Middle frontal gyrus (tissue), 1 donor: ENCODE results near the gene MOB3B.

Source experiments
- DNase-seq: peaks from one replicate; pipeline ENCODE4 v3.0.0-alpha.2; 2015; ENCODE audit warnings: low spot score; ENCODE audit errors: extremely low spot score

The MOB3B gene

DNA sequence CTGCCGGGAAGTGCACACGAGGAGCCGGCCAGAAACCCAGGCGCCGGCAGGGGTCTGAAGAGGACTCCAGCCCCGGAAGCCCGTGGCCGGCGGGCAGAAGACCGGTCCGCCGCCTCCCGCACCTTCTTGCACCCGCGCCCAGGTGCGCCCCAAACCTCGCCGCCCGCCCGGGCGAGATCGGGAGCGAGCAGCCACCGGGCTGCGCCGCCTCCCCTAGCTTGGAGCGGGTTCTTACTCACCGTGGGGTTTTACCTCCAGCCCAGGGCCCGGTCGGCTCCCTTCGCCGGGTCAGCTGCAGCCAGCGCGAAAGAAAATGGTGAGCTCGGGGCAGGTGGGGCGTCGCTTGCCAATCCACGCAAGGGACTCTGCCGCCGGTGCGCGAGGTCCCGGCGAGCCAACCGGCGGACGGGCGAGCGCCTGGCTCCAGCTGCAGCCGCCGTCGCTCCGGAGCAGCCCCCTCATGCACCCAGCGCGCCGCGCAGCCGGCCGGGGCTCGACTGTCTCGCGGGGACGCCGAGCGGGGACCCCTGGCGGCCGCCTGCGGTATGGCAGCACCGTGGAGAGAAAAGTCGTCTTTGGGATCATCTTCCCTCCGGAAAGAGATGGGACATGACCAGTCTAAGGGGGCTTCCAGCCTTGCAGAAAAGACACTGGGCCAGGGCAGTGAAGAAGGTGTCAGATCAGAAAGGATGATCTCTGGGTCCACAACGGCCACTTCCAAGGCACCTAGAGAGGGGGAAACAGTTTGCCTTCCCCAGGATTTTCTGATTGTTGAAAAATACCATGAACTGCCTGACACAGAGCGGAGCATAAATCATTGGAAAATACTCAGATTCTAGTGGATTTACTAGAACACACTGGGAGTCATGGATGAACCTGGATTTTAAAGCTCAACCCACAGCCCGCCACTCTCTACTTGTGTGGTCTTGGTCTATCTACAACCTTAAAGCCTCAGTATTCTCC, at the start of gene MOB3B:
TSS of gene MOB3B (minus strand) at position 499 of the 963 bp plus-strand sequence. CDS start 74,264 bp downstream, outside the sequence.
- DNase-seq, result peak; percentile 79

DNA sequence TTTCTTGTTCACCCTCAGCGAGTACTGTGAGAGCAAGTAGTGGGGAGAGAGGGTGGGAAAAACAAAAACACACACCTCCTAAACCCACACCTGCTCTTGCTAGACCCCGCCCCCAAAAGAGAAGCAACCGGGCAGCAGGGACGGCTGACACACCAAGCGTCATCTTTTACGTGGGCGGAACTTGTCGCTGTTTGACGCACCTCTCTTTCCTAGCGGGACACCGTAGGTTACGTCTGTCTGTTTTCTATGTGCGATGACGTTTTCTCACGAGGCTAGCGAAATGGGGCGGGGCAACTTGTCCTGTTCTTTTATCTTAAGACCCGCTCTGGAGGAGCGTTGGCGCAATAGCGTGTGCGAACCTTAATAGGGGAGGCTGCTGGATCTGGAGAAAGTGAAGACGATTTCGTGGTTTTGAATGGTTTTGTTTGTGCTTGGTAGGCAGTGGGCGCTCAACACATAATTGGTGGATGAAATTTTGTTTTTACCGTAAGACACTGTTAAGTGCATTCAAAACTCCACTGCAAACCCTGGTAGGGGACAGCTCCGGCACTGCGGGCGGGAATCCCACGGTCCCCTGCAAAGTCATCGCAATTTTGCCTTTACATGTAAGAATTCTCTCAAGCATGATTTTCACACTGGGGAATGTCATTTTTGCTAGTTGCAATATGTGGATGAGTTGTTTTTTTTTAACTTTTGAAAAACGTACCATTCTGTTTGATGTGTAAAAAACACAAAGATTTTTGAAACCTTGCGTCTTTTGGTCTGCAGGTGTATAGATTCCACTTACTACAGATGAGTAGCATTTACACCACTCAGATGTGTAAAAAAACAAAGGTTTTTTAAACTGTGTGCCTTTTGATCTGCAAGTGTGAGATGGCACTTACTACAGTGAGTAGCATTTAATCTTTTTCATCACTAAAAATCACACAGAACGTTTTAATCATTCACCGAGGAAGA, 44.3 kb upstream of the MOB3B start:
- peak; percentile 96 for DNase-seq

DNA sequence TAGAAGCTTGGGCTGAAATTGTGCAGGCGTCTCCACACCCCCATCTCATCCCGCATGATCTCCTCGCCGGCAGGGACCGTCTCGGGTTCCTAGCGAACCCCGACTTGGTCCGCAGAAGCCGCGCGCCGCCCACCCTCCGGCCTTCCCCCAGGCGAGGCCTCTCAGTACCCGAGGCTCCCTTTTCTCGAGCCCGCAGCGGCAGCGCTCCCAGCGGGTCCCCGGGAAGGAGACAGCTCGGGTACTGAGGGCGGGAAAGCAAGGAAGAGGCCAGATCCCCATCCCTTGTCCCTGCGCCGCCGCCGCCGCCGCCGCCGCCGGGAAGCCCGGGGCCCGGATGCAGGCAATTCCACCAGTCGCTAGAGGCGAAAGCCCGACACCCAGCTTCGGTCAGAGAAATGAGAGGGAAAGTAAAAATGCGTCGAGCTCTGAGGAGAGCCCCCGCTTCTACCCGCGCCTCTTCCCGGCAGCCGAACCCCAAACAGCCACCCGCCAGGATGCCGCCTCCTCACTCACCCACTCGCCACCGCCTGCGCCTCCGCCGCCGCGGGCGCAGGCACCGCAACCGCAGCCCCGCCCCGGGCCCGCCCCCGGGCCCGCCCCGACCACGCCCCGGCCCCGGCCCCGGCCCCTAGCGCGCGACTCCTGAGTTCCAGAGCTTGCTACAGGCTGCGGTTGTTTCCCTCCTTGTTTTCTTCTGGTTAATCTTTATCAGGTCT, 43.5 kb upstream of the MOB3B start, which contains the start of gene C9orf72:
TSS of gene C9orf72 (minus strand) at position 564 of the 716 bp plus-strand sequence. CDS start 6,361 bp downstream, outside the sequence.
- peak; percentile 15 for DNase-seq

DNA sequence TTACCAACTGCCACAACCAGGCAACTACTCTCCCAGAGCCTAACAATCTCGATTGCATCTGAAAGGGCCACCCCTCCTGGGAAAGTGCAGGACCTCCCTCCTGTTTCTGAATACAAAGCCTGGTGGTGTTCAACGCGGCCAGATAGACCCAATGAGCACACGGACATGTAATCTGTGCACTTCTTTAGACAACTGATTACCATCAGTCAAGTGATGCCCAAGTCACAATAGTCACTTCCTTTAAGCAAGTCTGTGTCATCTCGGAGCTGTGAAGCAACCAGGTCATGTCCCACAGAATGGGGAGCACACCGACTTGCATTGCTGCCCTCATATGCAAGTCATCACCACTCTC, 42.9 kb upstream of the MOB3B start:
- no peak for DNase-seq

DNA sequence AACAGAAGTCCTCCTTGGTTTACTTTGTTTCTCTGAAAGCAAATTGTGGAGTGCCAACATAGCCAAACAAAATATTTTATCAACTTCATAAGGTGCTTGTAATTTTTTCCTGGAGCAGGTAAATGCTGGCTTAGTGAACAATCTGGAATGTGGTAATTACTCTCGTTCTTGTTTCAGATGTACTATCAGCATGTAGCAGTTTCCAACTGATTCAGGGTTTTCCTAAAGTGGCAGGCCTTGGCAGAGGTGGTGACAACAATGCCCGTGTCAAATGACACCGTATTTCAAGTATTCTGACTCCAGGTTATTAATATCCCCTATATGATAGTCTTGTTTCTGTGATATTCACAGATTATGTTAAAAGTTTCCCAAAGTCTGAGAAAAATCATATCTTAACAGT, 42.4 kb upstream of the MOB3B start:
- DNase-seq, result no peak

DNA sequence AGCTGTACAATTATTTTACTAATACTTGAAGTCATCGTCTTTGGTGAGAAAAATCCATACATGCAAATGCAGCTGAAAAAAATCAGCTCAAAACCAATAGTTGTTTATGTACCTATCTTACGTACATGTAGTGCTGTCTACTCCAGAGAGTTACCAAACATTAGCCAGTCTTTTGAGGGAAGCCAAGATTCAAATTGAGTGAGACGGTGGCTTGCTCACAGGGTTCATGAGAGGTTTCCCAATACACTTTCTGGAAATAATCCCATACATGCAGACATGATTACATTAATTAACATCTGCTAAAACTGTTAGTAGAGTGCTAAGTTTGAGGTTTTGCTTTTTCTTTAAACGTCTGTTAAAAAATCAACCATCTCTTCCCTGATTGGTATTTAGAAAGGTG, 41.4 kb upstream of the MOB3B start:
- DNase-seq, result no peak

DNA sequence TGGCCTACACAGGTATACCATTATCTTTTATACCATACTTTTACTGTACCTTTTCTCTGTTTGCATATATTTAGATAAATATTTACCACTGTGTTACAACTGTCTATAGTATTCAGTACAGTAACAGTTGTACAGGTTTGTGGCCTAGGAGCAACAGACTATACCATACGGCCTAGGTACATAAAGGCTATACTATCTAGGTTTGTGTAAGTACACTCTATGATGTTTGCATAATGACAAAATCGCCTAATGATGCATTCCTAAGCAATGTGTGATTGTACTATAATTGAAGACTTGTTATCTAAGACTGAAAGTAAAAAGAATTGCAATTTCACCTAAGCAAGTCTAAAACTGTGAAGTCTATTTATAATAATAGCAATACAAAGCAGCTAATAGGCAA, 39.8 kb upstream of the MOB3B start:
- DNase-seq, result no peak

DNA sequence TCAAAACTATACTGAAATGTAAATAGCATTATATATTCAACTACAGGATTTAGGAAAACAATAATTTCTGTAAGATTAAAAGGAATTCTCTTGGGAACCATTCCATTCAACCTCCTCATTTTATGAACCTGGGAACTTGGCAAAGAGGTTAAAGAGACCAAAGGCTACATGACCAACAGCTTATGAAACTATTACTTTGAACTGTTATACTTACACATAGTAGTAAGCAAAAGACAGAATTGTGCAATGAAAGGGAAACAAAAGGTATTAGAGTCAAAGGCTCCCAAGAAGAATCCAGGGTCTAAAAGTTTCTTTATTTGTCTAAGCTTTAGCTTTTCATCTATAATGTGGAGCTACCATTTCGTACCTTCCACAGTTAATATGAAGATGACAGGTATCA, 36.5 kb upstream of the MOB3B start:
- DNase-seq, result no peak

DNA sequence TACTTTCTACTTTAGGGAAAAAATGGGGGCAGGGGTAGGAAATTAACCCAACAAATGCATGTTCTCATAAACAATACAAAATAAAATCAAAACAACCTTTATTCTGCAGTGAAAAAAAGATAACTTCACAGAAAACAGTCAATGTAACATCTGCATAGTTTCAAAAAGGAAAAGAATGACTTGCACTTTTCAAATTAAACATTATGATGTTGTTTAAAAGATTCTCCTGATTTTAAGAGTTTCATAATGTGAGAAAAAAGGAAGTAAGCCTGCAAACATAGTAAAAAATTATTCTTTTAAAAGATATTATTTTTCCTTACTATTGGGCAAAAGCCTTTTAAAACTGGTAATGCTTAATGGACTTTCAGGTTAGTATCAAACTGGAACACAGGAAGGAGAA, 36.1 kb upstream of the MOB3B start:
- DNase-seq, result no peak

DNA sequence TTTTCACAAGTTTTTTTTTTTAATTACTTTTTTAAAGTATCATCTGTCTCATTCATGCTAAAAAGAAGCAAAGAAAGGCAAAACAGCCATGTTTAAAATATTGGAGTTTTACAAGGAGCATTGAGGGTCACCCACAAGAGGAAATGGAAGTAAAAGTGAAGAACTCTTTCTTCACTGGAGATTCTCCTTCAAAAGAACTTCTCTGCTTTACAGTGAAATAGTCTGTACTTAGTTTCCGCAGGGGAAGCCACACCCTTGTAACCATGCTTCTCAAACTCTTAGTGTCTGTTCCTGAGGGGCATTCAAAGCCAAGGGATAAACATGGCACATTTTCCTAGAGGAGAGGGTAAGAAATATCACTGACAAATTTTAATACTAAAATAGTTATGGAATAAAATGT, 35.1 kb upstream of the MOB3B start:
- DNase-seq, result no peak

DNA sequence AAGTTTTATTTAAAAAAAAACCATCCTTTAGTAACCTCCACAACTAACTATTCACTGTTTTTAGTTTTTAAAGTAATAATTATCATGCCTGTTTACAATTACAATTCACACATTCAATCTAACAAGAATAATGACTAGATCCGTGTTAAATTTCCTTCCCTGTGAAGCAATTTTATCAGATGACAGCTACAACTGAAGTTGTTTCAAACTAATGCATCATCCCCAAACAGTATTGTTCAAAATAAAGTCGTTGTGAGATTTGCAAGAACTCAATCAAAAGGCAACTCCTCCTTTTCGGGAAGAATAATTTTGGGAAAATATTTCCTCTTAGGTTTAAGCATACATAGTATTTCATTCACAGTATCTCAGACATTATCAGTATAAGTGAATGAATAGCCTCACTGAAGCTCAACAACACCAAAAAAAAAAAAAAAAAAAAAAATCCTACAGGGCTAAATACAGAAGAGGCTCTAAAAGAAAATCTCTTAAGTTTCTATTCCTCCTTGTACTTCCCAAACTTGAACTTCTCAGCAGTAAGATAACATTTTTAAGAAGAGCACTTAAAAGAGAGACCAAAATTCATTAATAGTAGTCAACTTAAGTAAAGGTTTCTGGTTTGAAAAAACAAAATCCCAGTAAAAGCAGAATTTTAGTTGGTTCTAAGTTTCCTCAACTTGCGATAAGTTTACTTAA, 34.3 kb upstream of the MOB3B start:
- no peak for DNase-seq

DNA sequence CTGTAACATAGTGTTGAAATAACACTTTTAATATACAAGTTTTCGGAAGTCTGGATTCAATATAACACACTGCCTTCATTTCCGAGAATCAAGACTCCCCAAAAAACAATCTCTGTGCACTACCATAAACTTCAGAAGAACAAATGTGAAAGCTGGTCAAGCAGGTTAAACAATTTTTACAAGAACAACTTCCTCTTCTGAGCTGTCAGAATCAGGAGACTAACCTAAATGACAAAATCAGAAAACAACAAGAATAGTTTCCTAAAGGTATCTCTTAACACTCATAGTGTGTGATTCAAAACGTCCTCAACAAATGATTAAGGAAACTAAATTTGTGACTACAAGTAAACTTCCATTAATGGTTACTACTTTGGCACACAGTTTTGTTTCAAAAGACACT, 32.1 kb upstream of the MOB3B start:
- DNase-seq, result no peak

DNA sequence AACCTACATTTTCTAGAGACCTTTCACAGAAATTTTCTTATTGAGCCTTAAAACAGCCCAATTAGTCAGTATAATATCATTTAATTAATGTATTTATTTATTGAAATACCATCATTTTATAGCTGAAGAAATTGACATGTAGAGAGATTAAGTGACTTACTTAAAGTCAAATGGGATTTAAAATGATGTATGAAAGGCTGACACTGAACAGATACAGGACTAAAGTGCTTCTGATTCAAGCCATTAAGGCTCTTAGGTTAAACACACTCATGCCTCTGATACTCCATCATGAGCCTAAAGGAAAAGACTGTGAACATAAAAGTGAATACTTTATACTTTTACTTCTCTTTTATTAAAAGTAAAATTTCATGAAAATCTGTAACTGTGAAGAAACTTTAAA, 30.8 kb upstream of the MOB3B start:
- no peak for DNase-seq

DNA sequence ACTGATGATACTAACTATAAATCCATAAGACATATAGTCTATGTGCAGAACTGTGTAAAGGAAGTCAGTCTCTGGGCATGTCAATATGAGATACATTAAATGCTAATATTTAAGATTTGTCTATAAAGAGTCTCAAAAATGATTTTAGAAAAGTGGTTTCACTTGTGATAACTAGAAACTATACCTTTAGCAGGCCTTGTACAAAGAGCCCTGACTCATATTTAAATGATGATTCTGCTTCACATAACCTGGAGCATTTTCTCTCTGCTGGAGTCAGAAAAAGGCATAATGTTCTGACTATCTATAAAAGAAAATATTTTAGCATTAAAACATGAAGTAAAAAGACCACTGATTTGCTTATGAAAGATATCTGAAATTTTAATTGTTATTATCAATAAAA, 28.7 kb upstream of the MOB3B start:
- no peak for DNase-seq

DNA sequence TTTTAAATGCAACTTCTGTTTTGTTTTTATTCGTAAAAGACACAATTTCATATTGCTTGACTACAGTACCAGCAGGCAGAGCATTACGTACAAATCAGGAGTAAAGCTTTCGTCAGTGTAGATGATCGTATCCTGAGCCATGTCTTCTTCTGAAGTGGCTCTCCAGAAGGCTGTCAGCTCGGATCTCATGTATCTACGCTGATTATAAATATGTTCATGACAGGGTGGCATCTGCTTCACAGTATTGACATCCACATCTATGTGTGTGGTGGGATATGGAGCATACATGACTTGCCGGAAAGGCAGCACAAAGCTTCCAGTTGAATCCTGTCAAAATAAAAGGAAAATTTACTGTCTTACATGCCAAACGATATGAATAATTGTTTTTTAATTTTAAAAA, 26.9 kb upstream of the MOB3B start:
- DNase-seq, result no peak

DNA sequence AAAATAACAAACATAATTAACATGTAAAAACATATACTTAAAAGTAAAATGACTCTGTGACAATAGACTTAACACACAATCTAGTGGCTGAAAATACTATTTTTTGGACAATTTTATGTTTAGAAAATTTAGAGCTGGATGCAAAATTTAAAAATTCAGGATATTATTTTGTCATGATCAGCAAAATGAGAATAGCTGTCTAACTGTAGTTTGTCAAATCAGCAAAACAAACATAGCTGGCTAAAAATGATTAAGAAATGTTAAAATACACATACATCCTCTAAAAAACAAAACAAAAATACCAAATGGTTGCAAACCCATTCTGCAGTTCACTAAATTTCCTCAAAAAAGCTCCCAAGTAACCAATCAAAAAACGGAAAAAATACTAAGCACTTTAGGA, 25.1 kb upstream of the MOB3B start:
- no peak for DNase-seq

DNA sequence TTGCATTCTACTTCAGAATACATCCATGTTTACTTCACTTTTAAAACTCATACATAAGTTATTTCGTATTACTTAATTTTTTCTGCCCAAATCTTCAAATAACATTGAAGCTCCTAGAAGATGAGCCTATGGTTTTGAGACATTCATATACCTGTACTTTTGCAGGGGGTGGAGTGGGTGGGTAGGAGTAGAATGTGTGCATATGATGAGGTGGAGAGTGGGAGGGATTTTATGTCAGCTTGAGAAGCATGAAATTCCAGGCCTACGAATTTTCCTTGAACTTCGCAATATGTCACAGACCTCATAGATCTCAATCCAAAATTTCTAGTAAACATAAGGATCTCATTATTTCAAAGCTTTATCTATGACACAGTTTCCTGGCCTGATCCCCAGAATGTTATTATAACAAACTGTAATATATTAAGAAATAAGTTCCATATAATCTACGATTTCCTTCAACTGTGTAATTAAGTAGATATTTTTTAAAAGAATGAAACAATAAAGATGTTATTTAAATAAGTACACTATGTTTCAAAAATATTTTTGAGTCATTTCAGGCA, 19.7 kb upstream of the MOB3B start:
- no peak for DNase-seq

DNA sequence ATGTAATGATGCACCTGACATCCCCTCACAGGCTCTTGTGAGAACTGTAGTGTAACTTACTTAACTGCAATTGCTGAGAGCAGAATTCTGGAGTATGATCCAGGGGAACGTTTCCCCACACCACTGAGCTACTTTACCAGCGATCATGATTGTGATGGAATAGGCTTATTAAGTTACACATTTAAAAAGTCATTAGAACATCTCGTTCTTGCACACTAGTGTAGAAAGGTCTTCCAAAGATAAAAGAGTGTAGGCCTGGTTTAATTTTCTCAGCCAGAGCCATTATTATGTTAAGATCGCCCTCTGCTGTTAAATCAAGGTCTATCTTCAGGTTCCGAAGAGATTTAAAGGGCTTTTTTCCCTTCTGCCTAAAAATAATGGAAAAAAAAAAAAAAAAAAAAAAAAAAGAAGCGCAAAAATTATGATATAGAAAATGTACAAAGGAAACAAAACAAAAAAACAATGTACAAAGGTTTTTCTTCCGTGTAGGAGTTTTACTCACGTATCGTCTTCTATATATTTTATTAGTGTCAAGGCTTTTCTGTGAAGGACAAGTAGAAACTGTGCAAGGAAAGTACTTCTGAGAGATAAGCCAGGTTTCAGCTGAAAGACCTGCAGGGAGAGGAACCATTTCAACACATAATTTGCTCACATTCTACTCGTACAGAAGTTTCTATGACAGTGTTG, 18.6 kb upstream of the MOB3B start:
- DNase-seq, result peak; percentile 54

DNA sequence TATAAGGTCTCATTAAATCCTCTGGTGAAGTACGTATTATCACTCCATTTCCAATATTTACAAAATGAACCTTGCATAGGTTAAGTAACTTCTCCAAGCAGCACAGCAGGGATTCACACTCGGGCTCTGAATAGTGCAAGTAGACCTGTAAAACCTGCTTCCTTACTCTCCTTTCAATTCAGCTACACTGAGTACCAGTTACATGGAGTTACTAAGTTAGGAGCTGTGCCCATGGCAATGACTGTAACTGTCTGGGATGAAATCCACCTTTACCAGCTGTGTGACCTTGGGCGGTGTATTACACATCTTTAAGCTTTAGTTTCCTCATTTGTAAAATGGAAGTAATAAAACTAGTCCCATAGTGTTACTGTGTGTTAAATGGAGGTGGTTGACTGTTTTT, 15.9 kb upstream of the MOB3B start:
- no peak for DNase-seq

DNA sequence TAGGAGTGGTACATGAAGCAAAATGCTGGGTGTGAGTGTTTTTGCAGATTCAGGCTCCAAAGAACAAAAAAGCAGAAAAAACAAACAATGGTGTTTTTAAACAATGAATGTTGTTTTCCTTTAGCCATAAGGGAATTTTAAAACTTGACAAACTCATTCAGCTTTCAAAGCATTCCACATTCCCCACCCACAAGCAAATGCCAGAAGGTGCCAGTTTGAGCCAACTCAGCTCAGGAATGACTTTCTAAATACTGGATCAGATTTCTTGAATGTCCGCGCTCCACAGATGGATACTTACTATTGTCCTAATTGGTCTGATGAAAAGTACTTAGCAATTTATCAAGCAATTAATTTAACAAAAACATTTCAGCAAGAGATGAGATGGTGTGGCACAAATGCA, 12.9 kb upstream of the MOB3B start:
- no peak for DNase-seq
